Calu3 (cell line): Measurements from ENCODE around the gene ITPKB. TPM values are rescaled to one million over a fixed set of nuclear protein-coding genes. Genes with fewer than 3 reads are reported as not detected.

Experiments used
- BruUV-seq: library from RNA; stranded (reverse); fragments of 400-500 nt; replicated peaks from 2 replicates; lab custom pipeline; 2021; lab: Mats Ljungman, UMichigan
- CTCF ChIA-PET: fragments of 300-600 bp; sonication (Branson Sonifier 250); formaldehyde crosslinking; loops from one replicate; lab custom pipeline; 2022; ENCODE audit warnings: antibody characterized with exemption; lab: Charles Lee
- DNase-seq: peaks from one replicate; pipeline ENCODE4 v3.0.0; 2022
- H3K27ac Mint-ChIP-seq: one replicate; pipeline ENCODE4 v1.8.0; 2022; ENCODE audit warnings: mixed read lengths; ENCODE audit not compliant: unreplicated experiment
- H3K27me3 Mint-ChIP-seq: one replicate; pipeline ENCODE4 v1.8.0; 2022; ENCODE audit warnings: mixed read lengths; ENCODE audit not compliant: unreplicated experiment
- H3K36me3 Mint-ChIP-seq: one replicate; pipeline ENCODE4 v1.8.0; 2022; ENCODE audit warnings: mild to moderate bottlenecking, moderate library complexity, mixed read lengths; ENCODE audit not compliant: insufficient read depth, unreplicated experiment
- H3K4me1 Mint-ChIP-seq: one replicate; pipeline ENCODE4 v1.8.0; 2022; ENCODE audit warnings: mild to moderate bottlenecking, low read depth, mixed read lengths; ENCODE audit not compliant: unreplicated experiment
- H3K4me3 Mint-ChIP-seq: one replicate; pipeline ENCODE4 v1.8.0; 2022; ENCODE audit warnings: mild to moderate bottlenecking, low read depth, moderate library complexity, mixed read lengths; ENCODE audit not compliant: unreplicated experiment
- H3K9me3 Mint-ChIP-seq: one replicate; pipeline ENCODE4 v1.8.0; 2022; ENCODE audit warnings: low read depth, mixed read lengths; ENCODE audit not compliant: unreplicated experiment
- CTCF ChIP-seq: fragments of 200-600 bp; IDR thresholded peaks from one replicate; pipeline ENCODE4 v1.8.0; 2022; ENCODE audit warnings: antibody characterized with exemption; ENCODE audit not compliant: unreplicated experiment
- intact Hi-C: fragments of 100-400 bp; cut with micrococcal nuclease; formaldehyde crosslinking; loops from one replicate; pipeline ENCODE4 v1.10.0; 2022; ENCODE audit not compliant: unreplicated experiment
- total RNA-seq: library from RNA; stranded (reverse); gene quantifications from 2 replicates; pipeline ENCODE4 v1.2.3, GENCODE V29; 2022

Gene ITPKB
- total RNA-seq, 1 experiment from 2014 or later, result 11.8 TPM

- Mint-ChIP-seq H3K27ac (no peak overlapping the region), H3K4me3 (no peak overlapping the region)
- CTCF ChIA-PET, result no interaction called here
Observed at GRCh38 chr1:226785805-226786204, 46.7 kb upstream of the ITPKB start.

GRCh38 chr1:226784081-226785049 lies 45.3 kb upstream of the ITPKB start:
- peaks cover 36% of the 10 kb centered on the region for H3K27me3 Mint-ChIP-seq
- intact Hi-C loops, result no loop called here
- no peak overlapping the region for H3K27ac Mint-ChIP-seq
- H3K9me3 Mint-ChIP-seq, result no peaks in the 10 kb centered on the region
- no peaks in the 10 kb centered on the region for H3K36me3 Mint-ChIP-seq
- no peak for DNase-seq
- no peak overlapping the region for H3K4me3 Mint-ChIP-seq
- no TSS peak for BruUV-seq
- TF ChIP-seq CTCF, result no peak
- CTCF ChIA-PET, result no interaction called here
- H3K4me1 Mint-ChIP-seq, result no peaks in the 10 kb centered on the region

More at GRCh38 chr1:226785805-226786204, 46.7 kb upstream of the ITPKB start:
- no peaks in the 10 kb centered on the region for H3K4me1 Mint-ChIP-seq
- DNase-seq, result no peak
- H3K9me3 Mint-ChIP-seq, result no peaks in the 10 kb centered on the region
- no peak for TF ChIP-seq CTCF
- no peaks in the 10 kb centered on the region for H3K36me3 Mint-ChIP-seq
- BruUV-seq, result no TSS peak
- intact Hi-C loops, result no loop called here
- peaks cover 39% of the 10 kb centered on the region for H3K27me3 Mint-ChIP-seq

- no TSS peak for BruUV-seq
- Mint-ChIP-seq H3K36me3 (no peaks in the 10 kb centered on the region), H3K9me3 (no peaks in the 10 kb centered on the region), H3K27me3 (peaks cover 25% of the 10 kb centered on the region), H3K4me1 (peaks cover 8% of the 10 kb centered on the region), H3K4me3 (no peak overlapping the region), H3K27ac (no peak overlapping the region)
- CTCF ChIA-PET, result interaction anchor here (1.3 kb wide), 1 partner anchor 34 kb away, joined by 3 read pairs; no protein-coding TSS in a partner anchor
- no peak for DNase-seq
- no peak for TF ChIP-seq CTCF
- intact Hi-C loops, result no loop called here
Observed at GRCh38 chr1:226782845-226783601, 43.9 kb upstream of the ITPKB start.

- Mint-ChIP-seq H3K9me3 (no peaks in the 10 kb centered on the region), H3K4me1 (peaks cover 8% of the 10 kb centered on the region), H3K36me3 (no peaks in the 10 kb centered on the region), H3K27ac (no peak overlapping the region), H3K27me3 (peaks cover 16% of the 10 kb centered on the region), H3K4me3 (no peak overlapping the region)
- BruUV-seq, result no TSS peak
- no peak for TF ChIP-seq CTCF
- intact Hi-C loops, result no loop called here
- DNase-seq, result no peak
- CTCF ChIA-PET, result interaction anchor here (1.3 kb wide), 1 partner anchor 33 kb away, joined by 3 read pairs; no protein-coding TSS in a partner anchor
Observed at GRCh38 chr1:226781937-226782609, 43.0 kb upstream of the ITPKB start.
